ENCODE measurements around the gene NOTCH1.

Gene NOTCH1

DNA sequence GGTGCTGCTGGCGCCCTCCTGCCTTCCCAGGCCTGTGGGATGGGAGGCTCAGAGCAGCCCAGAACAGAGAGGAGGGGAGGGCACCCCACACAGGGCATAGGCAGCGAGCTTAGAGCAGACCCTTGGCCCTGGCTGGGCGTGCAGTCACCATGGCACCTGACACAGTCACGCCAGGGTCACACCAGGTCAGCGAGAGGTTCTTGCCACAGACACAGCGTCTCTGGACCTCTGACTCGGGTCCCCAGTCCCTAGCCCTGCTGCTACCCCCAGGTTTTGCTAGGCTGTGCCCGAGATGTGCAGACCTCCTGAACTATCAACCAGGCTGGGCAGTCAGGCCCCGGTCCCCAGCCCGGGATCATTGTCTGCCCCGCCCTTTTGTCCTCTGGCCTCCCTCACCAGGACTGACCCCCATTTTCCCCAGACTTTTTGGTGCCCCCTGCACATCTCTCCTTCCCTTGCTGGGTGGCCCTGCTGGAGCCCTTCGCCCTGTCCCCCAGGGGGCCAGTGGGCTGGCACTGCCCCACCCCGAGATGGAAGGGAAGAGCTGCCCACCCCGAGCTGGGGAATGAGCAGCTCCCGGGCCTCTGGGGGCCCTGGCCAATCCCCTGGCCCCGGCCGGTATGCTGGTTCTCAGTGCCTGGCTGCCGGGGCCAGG is 24.5 kb upstream of the NOTCH1 start:
- Histone ChIP-seq H3K9ac (ENCODE audit: low read length) (no peak overlapping the region), H3K36me3 (replicated peaks; ENCODE audit: low read depth, low read length) (no peaks in the 10 kb centered on the region), H2AFZ (ENCODE audit: low read depth, low read length) (no peak overlapping the region), H3K27me3 (ENCODE audit: low read depth, low read length) (peaks cover 8% of the 10 kb centered on the region; the same call in 1 of the 2 replicates), H3K79me2 (ENCODE audit: low read length) (no peaks in the 10 kb centered on the region), H3K27ac (ENCODE audit: low read length) (no peak overlapping the region), H3K4me2 (ENCODE audit: low read length) (no peak overlapping the region), H3K9me3 (ENCODE audit: insufficient read depth, low read length) (no peaks in the 10 kb centered on the region), H3K4me1 (ENCODE audit: low read length) (peaks cover 2% of the 10 kb centered on the region; the same call in 1 of the 2 replicates), H3K4me3 (ENCODE audit: low read length) (no peak overlapping the region), H4K20me1 (ENCODE audit: insufficient read depth, low read length) (no peaks in the 10 kb centered on the region)
- TF ChIP-seq, protein P1, sequence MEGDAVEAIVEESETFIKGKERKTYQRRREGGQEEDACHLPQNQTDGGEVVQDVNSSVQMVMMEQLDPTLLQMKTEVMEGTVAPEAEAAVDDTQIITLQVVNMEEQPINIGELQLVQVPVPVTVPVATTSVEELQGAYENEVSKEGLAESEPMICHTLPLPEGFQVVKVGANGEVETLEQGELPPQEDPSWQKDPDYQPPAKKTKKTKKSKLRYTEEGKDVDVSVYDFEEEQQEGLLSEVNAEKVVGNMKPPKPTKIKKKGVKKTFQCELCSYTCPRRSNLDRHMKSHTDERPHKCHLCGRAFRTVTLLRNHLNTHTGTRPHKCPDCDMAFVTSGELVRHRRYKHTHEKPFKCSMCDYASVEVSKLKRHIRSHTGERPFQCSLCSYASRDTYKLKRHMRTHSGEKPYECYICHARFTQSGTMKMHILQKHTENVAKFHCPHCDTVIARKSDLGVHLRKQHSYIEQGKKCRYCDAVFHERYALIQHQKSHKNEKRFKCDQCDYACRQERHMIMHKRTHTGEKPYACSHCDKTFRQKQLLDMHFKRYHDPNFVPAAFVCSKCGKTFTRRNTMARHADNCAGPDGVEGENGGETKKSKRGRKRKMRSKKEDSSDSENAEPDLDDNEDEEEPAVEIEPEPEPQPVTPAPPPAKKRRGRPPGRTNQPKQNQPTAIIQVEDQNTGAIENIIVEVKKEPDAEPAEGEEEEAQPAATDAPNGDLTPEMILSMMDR (IDR thresholded peaks at IDR 0.05; ENCODE audit: low read depth, low read length): no peak
- TF ChIP-seq EZH2phosphoT487 (IDR thresholded peaks at IDR 0.05; ENCODE audit: low read depth): no peak

DNA sequence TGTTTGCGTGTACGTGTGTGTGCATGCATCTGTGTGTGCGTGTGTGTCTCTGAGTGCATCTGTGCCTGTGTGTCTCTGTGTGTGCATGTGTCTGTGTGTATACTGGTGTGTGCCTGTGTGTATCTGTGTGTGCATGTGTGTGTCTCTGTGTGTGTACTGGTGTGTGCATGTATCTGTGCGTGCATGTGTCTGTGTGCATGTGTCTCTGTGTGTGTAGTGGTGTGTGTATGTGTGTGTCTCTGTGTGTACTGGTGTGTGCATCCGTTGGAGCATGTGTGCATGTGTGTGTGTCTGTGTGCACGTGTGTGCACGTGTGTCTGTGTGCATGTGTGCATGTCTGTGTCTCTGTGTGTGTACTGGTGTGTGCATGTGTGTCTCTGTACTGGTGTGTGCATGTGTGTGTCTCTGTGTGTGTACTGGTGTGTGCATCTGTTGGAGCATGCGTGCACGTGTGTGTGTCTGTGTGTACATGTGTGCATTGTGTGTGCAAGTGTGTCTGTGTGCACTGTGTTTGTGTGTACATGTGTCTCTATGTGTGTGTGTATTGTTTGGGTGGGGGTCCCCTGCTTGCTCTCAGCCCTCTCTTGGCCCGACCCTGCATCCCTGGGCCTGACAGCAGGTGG is 23.8 kb upstream of the NOTCH1 start:
- Histone ChIP-seq H4K20me1 (ENCODE audit: insufficient read depth, low read length) (no peaks in the 10 kb centered on the region), H3K9ac (ENCODE audit: low read length) (no peak overlapping the region), H3K9me3 (ENCODE audit: insufficient read depth, low read length) (no peaks in the 10 kb centered on the region), H3K4me1 (ENCODE audit: low read length) (no peaks in the 10 kb centered on the region), H3K27ac (ENCODE audit: low read length) (no peak overlapping the region), H3K4me3 (ENCODE audit: low read length) (no peak overlapping the region), H3K79me2 (ENCODE audit: low read length) (no peaks in the 10 kb centered on the region), H2AFZ (ENCODE audit: low read depth, low read length) (no peak overlapping the region), H3K27me3 (ENCODE audit: low read depth, low read length) (peaks cover 8% of the 10 kb centered on the region; the same call in 1 of the 2 replicates), H3K4me2 (ENCODE audit: low read length) (no peak overlapping the region), H3K36me3 (replicated peaks; ENCODE audit: low read depth, low read length) (no peaks in the 10 kb centered on the region)
- TF ChIP-seq, protein P1 (IDR thresholded peaks at IDR 0.05; ENCODE audit: low read depth, low read length): no peak
- no peak for TF ChIP-seq EZH2phosphoT487 (IDR thresholded peaks at IDR 0.05; ENCODE audit: low read depth)

DNA sequence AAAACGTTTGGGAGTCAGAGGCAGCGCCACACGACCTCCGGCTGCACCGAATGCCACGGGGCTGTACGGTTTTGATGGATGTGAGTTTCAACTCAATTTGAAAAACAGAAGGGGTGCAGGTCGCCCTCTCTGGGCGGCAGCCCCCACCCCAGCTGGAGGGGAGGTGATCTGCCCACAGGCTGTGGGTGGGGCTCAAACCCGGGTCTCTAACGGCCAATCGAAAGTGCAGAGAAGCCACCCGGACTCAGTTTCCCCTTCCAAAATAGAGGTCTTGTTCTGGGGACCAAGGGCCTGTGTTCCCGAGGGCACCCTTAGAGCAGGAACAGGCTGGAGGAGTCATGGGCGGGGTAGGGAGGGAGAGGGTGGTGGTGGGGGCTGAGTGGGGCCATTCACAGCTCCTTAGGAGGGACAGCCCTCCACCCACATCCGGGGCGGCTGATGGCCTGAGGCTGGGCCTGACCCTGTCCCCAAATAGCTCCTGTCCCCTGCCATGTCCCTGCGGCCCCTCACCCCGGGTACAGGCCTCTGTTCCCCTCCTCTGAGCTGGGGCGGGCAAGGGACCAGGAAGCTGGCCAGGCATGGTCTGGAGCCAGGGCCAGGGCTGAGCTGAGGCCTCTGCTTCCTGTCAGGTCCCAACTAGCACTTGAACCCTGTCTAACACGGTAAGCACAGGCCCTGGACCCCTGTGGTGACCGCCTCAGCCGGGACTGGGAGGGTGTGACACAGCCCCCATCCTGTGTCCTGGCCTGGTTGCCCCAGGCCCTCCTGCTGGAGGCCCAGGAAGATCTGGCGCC is 22.6 kb upstream of the NOTCH1 start:
- H2AFZ ChIP-seq (ENCODE audit: low read depth, low read length): no peak overlapping the region
- 0 out of 2 replicates have a peak, but pooled peaks cover 5% of the 10 kb centered on the region for H3K27me3 ChIP-seq (ENCODE audit: low read depth, low read length)
- no peak overlapping the region for H3K4me3 ChIP-seq (ENCODE audit: low read length)
- H3K36me3 ChIP-seq (replicated peaks; ENCODE audit: low read depth, low read length): no peaks in the 10 kb centered on the region
- no peaks in the 10 kb centered on the region for H4K20me1 ChIP-seq (ENCODE audit: insufficient read depth, low read length)
- H3K4me1 ChIP-seq (ENCODE audit: low read length): no peaks in the 10 kb centered on the region
- no peaks in the 10 kb centered on the region for H3K79me2 ChIP-seq (ENCODE audit: low read length)
- TF ChIP-seq, protein P1 (IDR thresholded peaks at IDR 0.05; ENCODE audit: low read depth, low read length): no peak
- TF ChIP-seq EZH2phosphoT487 (IDR thresholded peaks at IDR 0.05; ENCODE audit: low read depth): no peak
- no peak overlapping the region for H3K4me2 ChIP-seq (ENCODE audit: low read length)
- H3K27ac ChIP-seq (ENCODE audit: low read length): no peak overlapping the region
- H3K9ac ChIP-seq (ENCODE audit: low read length): no peak overlapping the region
- no peaks in the 10 kb centered on the region for H3K9me3 ChIP-seq (ENCODE audit: insufficient read depth, low read length)
